ENCODE results near the gene PSMC3. TPM values are rescaled to one million over a fixed set of nuclear protein-coding genes. Genes with fewer than 3 reads are reported as not detected.
A peak's percentile ranks its signal among the peaks of the same experiment; 100 is the strongest.

Gene PSMC3
- total and polyA plus RNA-seq, 11 donors, result 121 to 258 (median 156) TPM

- 78 to 91% (median 81%) methylated on average over 6 to 12 of the region's 12 CpGs for WGBS, 4 donors
- TF ChIP-seq CTCF (IDR thresholded peaks at IDR 0.05), result no peak
- TF ChIP-seq POLR2A (IDR thresholded peaks at IDR 0.05), result no peak
- intact Hi-C loops (cut with DNase I), result no loop called here
- peak overlapping the region in 7 of 12 donors; percentile 10 to 98 (median 92) for H3K27ac ChIP-seq
- no peaks in the 10 kb centered on the region for H3K9me3 ChIP-seq
- H3K4me1 ChIP-seq, result peaks cover 2 to 66% (median 35%) of the 10 kb centered on the region in 12 donors
- no peaks in the 10 kb centered on the region for H3K27me3 ChIP-seq
- H3K36me3 ChIP-seq, result peaks cover 0 to 53% (median 44%) of the 10 kb centered on the region in 9 donors
- ATAC-seq (no peak), DNase-seq (no peak)
- H3K4me3 ChIP-seq, result peak overlapping the region in 6 of 12 donors; percentile 60 to 88 (median 80)
These were observed 15.6 kb downstream of the PSMC3 start for GRCh38 chr11:47410370-47411264.

GRCh38 chr11:47409440-47410369, 16.5 kb downstream of the PSMC3 start:
- intact Hi-C loops (cut with DNase I), result loop anchor here in 9 of 10 donors (2.0 to 5.0 kb wide), 3 partner anchors 17 to 37 kb away; partner anchors contain the start of gene PSMC3 (in 1 of the 9)
- WGBS, 4 donors, result 55 to 75% (median 71%) methylated on average over 21 to 31 of the region's 31 CpGs
- H3K4me1 ChIP-seq, result peaks cover 0 to 57% (median 29%) of the 10 kb centered on the region in 12 donors

GRCh38 chr11:47408598-47409439, 17.4 kb downstream of the PSMC3 start:
- ATAC-seq (peak in 3 of 4 donors; percentile 4 to 12 (median 4)), DNase-seq (peak in 3 of 5 donors; percentile 45 to 70 (median 60))
- Histone ChIP-seq H3K36me3 (peaks cover 0 to 35% (median 28%) of the 10 kb centered on the region in 9 donors), H3K27ac (peak overlapping the region; percentile 69 to 98 (median 92)), H3K4me1 (peaks cover 0 to 51% (median 28%) of the 10 kb centered on the region in 12 donors), H3K9me3 (no peaks in the 10 kb centered on the region), H3K27me3 (no peaks in the 10 kb centered on the region), H3K4me3 (peak overlapping the region; percentile 42 to 91 (median 80))
- TF ChIP-seq POLR2A (IDR thresholded peaks at IDR 0.05) (no peak), CTCF (IDR thresholded peaks at IDR 0.05) (no peak)
- WGBS, 4 donors, result 2 to 4% (median 3%) methylated on average over 37 to 50 of the region's 50 CpGs
- intact Hi-C loops (cut with DNase I), result loop anchor here (1.0 to 5.0 kb wide), 5 partner anchors 17 to 137 kb away; partner anchors contain the start of gene PSMC3 (in 2 of the 10)

More at GRCh38 chr11:47409440-47410369, 16.5 kb downstream of the PSMC3 start:
- Histone ChIP-seq H3K4me3 (peak overlapping the region; percentile 42 to 91 (median 80)), H3K27ac (peak overlapping the region; percentile 69 to 98 (median 92)), H3K27me3 (no peaks in the 10 kb centered on the region), H3K36me3 (peaks cover 0 to 44% (median 37%) of the 10 kb centered on the region in 9 donors), H3K9me3 (no peaks in the 10 kb centered on the region)
- DNase-seq (peak in 3 of 5 donors; percentile 27 to 51 (median 29)), ATAC-seq (no peak)
- TF ChIP-seq CTCF (IDR thresholded peaks at IDR 0.05) (no peak), POLR2A (IDR thresholded peaks at IDR 0.05) (no peak)

All from heart left ventricle (tissue), 16 donors.